Activated naive CD4-positive, alpha-beta T cell treated with anti-CD3 and anti-CD28 coated beads, Interleukin-2, amount 50 U/mL, for 16 hours (primary cell): Measurements from ENCODE around the gene GNG7.
"Not testable (repeated sequence)": the region's sequence is repeated elsewhere in the genome, so short reads cannot be mapped to it uniquely, and the experiment has no call there.

ENCODE experiments used
- DNase-seq: peaks from one replicate; pipeline ENCODE4 v3.0.0-alpha.2; 2020

The GNG7 gene

DNA sequence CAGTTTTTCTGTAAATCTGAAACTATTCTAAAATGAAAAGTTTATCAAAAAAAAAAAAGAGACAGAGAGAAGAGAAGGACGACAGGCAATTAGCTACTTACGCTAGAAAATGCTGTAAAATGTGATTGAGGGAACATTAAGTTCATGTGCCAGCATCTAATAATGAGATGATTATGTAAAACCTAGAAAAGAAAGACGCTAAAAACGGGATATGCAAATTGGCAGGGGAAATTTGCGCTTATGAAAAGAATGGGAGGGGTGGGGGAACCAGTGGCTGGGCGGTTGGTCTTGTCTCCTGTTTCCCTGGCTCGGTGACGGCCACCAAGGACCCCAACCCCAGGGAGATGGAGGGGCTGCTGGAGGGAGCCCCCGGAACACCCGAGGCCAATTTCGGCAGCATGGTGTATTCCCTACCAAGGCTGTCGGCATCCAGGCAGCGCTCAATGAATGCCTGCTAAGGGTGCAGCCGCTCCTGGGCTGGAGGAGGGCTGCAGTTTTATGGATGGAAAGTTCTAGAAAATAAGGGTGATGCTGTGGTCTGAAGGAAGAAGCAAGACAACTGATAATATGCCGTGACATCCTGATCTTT is 34.2 kb downstream of the GNG7 start:
- no peak for DNase-seq

DNA sequence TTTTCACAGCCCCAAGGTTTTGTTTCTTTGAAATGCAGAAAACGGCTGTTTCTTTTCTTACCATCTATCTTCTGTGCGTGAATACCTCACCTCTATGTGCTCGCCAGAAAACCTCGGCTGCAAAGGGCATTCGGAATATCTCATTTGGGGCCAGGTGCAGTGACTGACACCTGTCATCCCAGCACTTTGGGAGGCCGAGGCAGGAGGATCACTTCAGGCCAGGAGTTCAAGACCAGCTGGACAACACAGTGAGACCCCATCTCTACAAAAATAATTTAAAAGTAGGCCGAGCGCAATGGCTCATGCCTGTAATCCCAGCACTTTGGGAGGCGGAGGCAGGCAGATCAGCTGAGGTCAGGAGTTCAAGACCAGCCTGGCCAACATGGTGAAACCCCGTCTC is 35.1 kb downstream of the GNG7 start:
- DNase-seq: not testable (repeated sequence)

DNA sequence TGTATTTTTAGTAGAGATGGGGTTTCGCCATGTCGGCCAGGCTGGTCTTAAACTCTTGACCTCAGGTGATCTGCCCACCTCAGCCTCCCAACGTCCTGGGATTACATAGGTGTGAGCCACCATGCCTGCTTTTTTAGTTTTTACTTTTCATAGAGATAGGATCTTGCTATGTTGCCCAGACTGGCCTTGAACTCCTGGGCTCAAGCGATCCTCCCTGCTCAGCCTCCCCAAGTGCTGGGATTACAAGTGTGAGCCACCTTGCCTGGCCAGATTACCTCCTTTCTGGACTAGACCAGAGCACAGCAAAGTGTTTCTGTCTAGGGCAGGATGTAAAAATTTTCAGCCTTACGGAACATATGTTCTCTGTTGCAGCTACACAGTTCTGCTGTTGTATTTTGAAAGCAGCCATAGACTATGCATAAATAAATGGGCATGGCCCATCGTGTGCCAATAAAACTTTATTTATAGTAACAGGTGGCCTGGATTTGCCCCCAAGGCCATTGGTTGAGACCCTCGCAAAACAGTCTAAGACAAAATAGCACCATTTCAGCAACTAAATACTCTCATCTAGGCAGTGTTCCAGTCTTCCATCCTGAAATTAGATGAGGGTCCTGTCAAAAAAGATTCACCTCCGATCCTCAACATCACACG is 36.0 kb downstream of the GNG7 start:
- no peak for DNase-seq

DNA sequence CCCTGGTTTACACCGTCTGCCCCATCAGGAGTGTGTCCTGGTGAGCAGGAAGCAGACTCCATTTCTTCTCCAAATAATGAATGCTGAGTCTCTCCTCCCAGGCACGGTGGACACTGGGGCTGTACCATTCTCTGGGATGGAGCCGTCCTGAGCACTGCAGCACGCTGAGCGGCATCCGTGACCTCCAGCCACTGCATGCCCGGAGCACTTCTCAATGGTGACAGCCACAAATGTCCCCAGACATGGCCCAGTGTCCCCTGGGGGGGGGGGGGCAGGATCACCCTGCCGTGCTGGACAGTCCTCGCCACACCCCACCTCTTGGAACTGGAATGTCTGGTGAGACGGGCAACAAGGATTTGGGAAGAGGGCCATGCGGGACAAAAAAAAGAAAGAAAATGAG is 37.4 kb downstream of the GNG7 start:
- no peak for DNase-seq

DNA sequence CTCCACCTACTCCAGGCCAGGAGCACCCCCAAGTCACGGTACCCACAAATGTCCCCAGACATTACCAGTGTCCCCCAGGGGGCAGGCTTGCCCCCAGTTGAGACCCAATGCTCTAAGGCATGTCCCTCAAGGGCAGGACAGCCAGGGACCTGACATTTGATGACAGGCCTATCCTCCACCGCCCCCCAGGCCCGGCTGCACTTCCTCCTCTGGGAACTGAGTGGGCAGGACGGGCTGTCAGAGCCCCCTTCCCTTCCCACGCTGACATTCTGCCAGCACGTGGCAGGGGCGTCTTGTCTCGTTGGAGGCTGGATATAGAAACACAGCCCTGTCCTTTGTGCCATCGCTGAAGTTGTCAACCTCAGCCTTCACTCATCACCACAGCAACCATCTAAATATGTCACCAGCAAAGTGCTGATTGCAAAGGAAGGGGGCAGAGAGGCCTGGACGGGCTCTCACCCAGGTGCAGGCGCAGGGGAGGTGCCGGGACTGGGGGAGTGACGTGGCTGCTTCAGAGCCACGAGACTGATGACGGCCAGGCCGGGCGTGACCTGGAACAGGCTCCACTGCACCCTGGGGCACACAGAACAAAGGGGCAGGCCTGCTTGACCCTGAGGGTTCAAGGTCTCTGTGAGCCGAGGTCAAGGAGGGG is 38.4 kb downstream of the GNG7 start:
- no peak for DNase-seq

DNA sequence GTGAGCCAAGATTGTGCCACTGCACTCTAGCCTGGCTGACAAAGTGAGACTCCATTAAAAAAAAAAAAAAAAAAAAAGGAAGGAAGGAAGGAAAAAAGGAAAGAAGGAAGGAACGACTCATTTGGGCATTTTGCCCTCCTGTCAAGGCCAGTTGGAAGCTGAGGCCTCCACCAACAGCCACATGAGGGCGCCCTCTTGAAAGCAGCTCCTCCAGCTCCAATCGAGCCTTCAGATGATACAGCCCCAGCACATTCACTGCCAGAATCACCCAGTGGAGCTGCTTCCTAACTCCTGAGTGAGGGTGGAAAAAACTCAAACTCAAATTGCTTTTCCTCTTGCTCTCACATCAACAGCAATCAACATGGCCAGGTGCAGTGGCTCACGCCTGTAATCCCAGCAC is 40.9 kb downstream of the GNG7 start:
- DNase-seq: no peak

DNA sequence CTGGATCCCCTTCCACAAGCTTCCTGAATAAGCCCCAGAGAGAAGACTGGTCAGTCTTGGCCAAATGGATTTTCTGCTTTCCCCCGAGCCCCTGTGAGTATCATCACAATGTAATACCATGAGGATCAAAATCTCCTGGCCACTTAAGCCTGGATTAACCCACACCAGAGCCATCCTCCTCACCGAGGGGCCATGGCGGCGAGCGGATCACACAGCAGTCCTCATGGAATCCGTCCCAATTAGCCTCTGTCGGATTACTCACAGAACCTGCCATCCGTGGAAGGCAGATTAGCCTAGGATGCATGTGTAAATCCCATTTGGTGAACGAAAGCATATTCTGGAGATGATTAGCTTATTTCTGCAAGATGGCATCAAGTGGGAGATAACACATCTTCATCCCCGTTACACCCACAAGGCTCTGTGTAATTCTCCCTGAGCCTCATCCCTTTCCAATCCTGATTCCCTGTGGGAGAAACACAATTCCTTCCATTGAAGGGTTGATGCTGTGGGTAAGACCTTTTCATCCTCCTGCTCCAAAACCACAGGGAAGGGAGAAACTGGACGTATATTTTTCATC is 42.5 kb downstream of the GNG7 start:
- DNase-seq: no peak

DNA sequence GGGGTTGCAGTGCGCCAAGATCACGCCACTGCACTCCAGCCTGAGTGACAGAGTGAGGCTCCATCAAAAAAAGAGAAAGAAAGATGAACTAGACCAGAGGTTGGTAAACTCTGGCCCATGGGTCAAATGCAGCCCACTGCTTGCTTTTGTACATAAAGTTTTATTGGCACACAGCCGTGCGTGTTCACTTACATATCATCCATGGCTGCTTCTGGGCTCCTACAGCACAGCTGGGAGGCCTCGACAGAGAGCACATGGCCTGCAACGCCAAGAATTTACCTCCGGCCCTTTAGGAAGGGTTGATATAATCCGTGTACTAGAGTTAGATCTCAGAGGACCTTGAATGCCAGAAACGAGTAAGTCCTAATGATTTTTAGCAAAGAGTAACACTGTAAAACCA is 46.0 kb downstream of the GNG7 start:
- DNase-seq: no peak

DNA sequence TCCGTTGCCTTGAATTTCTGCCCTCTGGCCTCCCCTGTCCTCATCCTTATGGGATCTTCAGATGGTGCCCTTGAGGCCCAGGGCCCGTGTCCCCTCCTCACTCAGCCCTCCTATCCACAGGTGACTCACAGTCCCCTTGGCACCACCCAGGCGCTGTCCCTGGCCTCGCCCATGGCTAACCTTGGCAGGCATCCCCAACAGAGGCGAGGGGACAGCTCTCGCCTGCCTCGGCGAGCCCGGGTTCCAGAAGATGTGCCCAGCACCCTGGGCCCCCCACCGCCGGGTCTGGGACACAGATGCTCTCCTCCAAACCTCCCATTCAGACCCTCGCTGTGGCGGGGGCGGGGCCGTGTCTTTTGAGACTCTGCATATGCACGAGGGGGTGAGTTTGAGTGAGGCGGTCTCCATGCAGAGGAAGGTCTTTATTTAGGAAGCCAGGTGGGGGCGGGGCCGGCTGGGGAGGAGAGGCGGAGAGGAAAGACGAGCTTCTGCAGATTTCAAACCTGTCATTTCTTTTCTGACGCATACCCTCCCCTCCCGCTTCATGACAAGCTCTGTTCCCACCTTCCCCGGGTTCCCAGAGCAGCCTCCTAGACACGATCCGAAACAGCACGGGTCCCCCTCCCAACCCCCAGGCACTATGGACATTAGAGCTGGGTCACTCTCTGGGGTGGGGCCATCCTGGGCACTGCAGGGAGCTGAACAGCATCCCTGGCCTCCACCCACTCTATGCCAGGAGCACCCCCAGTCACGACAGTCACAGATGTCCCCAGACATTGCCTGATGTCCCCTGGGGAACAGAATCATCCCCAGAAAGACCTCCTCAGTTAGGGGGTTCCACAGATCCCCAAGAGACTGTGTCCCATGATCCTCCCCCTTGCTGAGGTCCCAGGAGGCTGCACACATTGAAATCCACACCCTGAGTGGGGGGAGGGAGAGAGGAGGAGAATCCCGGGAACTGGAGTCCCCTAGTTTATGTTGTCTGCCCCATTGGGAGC is 48.5 kb downstream of the GNG7 start:
- no peak for DNase-seq

DNA sequence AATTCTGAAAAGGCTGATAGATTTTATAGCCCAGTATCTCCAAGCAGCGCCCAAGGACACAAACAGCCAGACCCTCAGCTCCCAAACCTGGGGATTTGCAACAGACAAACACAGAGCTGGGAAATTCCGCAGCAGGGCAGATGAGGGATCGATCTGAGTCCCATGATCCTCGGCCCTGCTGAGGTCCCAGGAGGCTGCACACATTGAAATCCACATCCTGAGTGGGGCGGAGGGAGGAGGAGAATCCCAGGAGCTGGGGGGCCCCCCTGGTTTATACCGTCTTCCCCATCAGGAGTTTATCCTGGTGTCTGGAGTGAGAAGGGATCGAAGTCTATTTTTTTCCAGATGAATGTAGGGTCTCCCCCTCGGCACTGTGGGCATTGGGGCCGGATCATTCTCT is 49.3 kb downstream of the GNG7 start:
- no peak for DNase-seq

DNA sequence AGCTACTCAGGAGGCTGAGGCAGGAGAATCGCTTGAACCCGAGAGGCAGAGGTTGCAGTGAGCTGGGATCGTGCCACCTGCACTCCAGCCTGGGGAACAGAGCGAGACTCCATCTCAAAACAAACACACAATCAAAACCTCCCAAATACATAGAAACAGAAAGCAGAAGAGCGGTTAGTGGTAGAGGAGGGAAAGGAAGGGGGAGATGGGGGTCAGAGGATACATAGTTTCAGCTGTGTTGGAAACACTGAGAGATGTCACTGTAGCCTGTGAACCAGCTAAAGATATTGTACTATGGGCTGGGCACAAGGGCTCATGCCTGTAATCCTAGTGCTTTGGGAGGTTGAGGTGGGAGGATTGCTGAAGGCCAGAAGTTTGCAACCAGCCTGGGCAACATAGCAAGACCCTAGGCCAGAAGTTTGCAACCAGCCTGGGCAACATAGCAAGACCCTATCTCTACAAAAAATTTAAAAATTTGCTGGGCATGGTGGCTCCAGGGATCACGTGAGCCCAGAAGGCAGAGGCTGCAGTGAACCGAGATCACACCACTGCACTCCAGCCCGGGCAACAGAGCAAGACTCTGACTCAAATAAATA is 49.9 kb downstream of the GNG7 start:
- no peak for DNase-seq

DNA sequence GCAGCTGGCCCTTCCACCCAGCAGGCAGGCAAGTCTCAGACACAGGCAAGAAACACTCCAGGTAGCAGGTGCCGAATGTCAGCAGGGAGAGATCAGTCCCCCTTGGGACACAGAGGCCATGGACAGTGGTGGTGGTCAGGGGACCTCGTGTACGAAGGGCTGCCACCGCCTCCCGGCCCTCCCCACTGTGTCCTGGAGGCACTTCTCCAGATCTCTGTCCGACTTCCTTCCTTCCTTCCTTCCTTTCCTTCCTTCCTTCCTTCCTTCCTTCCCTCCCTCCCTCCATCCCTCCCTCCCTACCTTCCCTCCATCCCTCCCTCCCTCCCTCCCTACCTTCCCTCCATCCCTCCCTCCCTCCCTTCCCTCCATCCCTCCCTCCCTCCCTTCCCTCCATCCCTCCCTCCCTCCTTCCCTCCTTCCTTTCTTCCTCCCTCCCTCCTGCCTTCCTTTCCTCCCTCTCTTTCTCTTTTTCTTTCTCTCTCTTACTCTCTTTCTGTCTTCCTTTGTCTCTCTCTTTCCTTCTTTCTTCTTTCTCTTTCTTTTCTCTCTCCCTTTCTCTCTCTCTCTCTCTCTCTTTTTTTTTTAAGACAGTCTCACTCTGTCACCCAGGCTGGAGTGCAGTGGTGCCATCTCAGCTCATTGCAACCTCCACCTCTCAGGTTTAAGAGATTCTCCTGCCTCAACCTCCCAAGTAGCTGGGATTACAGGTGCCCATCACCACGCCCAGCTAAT is 51.3 kb downstream of the GNG7 start:
- not testable (repeated sequence) for DNase-seq

DNA sequence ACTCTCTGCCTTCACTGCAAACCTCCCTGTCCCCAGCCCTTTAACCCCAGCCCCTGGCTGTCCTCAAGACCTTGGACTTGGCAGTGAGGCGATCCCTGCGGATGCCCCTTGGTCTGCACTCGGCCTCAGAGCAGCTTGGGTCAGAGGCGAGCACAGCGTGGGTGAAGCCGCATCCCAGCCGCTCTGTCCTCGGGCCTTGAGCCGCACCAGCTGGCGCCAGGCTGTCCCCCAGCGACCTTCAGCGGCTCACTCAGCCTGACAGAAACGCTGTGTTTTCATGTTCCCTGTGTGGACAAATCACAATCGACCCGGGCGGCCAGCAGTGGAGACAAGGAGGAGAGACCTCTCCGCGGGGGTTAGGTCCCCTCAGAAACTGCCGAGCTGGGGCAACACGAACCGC is 52.0 kb downstream of the GNG7 start:
- DNase-seq: no peak

DNA sequence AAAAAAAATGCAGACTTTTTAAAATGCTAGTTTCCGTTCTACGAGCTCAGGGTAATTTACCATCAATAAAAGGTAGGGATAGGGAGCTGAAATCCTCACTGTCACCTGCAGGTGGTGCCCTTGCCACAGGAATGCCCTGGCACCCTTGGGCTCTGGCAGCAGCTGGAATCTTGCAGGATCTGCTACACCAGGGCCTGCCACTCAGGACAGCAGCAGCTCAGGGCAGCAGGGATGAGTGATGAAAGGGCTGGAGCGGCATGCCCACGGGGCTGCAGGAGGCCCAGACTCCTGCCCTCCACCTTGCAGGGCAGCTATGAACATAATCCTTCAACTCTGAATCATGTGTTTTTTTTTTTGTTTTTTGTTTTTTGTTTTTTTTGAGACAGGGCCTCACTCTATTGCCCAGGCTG is 54.0 kb downstream of the GNG7 start:
- DNase-seq: peak; percentile 76

DNA sequence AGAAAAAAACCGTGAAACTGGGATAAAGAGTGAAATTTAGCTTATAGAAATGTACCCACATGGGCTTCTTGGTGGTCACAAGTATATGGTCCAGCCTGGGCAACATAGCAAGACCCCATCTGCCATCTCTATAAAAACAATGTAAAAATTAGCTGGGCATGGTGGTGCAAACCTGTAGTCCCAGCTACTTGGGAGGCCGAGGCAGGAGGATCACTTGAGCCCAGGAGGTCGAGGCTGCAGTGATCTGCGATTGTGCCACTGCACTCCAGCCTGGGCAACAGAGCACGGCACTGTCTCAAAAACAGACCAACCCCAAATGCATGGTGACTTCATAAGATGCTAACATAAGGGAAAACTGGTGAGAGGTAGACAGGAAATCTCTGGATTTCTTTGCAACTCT is 54.4 kb downstream of the GNG7 start:
- DNase-seq: no peak

DNA sequence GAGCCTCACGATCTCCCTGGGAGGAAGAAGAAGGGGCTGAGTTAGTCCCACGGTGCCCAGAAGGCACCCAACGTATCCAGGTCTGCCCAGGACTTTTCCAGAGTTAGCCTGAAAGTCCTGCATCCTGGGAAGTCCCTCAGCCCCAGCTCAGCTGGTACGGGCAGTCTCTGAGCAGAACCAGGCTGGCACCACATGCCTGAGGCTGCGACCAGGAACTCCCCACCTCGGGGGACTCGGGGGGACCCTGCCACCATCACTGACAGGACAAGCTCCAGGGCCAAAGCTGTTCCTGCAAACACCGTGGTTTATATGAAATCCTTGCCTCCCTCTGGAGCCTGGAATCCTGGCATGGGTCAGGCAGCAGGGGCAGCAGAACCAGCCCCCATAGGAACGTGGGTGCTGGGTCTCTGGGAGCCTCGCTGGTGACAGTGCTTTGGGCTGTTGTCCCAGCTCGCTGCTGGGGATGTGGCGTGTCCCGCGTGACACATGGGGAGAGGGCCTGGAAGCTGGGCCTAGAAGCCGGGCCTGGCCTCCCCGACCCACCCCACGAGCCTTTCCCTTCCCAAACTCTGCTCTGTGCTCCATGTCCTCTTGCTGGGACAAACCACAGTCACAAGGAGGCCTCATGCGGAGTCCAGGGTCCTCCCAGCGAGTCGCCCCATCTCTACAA is 55.5 kb downstream of the GNG7 start:
- DNase-seq: no peak

DNA sequence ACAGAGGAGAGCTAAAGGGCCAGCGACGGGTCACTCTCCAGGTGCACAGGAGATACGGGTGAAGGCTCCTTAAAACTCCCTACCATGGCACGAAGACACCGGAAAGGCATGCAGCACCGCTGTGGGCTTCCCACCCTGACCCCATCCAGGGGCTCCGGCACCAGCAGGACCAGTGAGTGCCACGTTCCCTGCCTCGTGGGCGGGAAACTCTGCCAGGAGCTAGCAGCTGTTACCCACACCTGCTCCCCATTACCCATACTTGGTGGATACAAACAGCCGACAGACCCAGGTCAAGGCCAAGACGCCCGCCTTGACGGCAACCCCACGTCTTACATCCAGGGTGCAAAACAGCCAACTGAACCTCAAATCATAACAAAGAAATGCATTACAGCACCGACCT is 56.7 kb downstream of the GNG7 start:
- DNase-seq: no peak

DNA sequence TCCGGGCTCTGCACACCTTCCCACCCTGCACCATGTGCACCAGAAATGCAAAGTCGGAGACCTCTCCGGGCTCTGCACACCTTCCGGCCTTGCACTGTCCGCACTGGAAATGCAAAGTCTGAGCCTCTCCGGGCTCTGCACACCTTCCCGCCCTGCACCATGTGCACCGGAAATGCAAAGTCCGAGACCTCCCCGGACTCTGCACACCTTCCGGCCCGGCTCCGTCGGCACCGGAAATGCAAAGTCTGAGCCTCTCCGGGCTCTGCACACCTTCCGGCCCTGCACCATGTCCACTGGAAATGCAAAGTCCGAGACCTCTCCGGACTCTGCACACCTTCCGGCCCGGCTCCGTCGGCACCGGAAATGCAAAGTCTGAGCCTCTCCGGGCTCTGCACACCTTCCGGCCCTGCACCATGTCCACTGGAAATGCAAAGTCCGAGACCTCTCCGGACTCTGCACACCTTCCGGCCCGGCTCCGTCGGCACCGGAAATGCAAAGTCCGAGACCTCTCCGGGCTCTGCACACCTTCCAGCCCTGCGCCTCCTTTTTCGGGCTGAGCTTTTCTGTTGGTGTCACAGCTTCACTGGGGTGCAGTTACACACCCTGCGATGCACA is 59.3 kb downstream of the GNG7 start:
- not testable (repeated sequence) for DNase-seq

DNA sequence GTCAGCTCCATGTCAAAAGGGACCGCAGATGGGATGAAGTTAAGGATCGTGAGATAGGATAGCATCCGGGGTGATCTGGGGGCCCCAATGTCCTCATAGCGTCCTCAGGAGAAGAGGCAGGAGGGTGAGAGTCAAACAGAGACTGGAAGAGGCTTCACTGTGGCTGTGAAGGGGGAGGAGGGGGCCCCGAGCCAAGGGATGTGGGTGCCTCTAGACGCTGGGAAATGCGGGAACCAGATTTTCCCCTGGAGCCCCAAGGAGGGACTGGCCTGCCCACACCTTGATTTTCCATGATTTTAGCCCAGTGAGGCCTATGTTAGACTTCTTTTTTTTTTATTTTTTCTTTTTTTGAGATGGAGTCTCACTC is 61.2 kb downstream of the GNG7 start:
- no peak for DNase-seq

DNA sequence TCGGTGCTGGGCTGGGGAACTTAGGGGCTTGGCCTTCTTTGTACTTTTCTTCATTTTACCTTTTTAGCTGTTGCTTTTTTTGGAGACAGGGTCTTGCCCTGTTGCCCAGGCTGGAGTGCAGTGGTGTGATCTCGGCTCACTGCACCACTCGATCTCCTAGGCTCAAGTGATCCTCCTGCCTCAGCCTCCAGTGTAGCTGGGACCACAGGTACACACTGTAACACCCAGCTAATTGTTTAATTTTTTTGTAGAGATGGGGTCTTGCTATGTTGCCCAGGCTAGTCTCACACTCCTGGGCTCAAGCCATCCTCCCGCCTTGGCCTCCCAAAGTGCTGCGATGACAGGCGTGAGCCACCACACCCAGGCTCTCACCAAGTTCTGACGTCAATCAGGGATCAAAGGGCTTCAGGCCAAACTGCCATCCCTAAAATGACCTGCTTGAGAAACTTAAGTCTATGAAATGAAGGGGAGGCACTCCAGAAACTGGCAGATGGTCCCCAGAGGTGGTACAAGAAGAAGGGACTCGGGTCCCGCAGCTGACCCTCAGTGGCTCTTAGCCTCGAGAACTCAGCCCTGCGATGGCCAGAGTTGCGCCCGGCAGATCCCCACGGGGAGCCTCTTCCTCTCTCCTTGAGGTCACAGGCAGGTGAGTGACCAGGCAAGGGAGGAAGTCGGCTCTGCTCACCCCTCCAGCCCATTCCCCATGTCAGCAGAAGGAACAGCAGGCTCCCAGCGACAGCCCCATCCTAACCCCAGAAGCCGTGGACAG is 61.7 kb downstream of the GNG7 start:
- DNase-seq: no peak
